ENCODE data around the gene TAS1R3. TPM values are rescaled to one million over a fixed set of nuclear protein-coding genes. Genes with fewer than 3 reads are reported as not detected.
A peak's percentile ranks its signal among the peaks of the same experiment; 100 is the strongest.

The TAS1R3 gene
- total and polyA plus RNA-seq, 2 experiments from 2014 or later = 0.14 TPM; not detected in 1

GRCh38 chr1:1317420-1317819 is 13.7 kb upstream of the TAS1R3 start:
- H3K27ac ChIP-seq (ENCODE audit: low read depth) = 0 out of 2 replicates have a peak overlapping the region, but pooled peaks have one; percentile 55
- no peak overlapping the region for H3K27ac Mint-ChIP-seq
- no peak overlapping the region for H2AFZ ChIP-seq
- peaks cover 61% of the 10 kb centered on the region for H3K36me3 Mint-ChIP-seq (ENCODE audit: low read depth)
- H3K4me1 Mint-ChIP-seq = peaks cover 21% of the 10 kb centered on the region
- no peak overlapping the region for H3K4me3 ChIP-seq
- no peaks in the 10 kb centered on the region for H3K27me3 ChIP-seq (ENCODE audit: insufficient read depth)
- no peak overlapping the region; the same call in 2 of the 3 replicates for H3K4me3 Mint-ChIP-seq
- no peaks in the 10 kb centered on the region for H3K9me2 ChIP-seq (ENCODE audit: insufficient read depth)
- no peak overlapping the region for H3K4me2 ChIP-seq
- H3K9me3 Mint-ChIP-seq = no peaks in the 10 kb centered on the region; the same call in 2 of the 3 replicates
- no peak for ATAC-seq
- no peak for TF ChIP-seq ZNF462 (CRISPR knock-in tag; IDR thresholded peaks at IDR 0.05)
- no peak for TF ChIP-seq POLR2AphosphoS5 (IDR thresholded peaks at IDR 0.05; ENCODE audit: low read depth)
- TF ChIP-seq, protein P1, sequence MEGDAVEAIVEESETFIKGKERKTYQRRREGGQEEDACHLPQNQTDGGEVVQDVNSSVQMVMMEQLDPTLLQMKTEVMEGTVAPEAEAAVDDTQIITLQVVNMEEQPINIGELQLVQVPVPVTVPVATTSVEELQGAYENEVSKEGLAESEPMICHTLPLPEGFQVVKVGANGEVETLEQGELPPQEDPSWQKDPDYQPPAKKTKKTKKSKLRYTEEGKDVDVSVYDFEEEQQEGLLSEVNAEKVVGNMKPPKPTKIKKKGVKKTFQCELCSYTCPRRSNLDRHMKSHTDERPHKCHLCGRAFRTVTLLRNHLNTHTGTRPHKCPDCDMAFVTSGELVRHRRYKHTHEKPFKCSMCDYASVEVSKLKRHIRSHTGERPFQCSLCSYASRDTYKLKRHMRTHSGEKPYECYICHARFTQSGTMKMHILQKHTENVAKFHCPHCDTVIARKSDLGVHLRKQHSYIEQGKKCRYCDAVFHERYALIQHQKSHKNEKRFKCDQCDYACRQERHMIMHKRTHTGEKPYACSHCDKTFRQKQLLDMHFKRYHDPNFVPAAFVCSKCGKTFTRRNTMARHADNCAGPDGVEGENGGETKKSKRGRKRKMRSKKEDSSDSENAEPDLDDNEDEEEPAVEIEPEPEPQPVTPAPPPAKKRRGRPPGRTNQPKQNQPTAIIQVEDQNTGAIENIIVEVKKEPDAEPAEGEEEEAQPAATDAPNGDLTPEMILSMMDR (conservative IDR thresholded peaks at IDR 0.05; ENCODE audit: low read depth in 2 of 2) = no peak
- no peak for TF ChIP-seq EZH2 (IDR thresholded peaks at IDR 0.05; ENCODE audit: low read depth, unreplicated experiment)
- H3F3A ChIP-seq (replicated peaks; ENCODE audit: low read depth) = peaks cover 15% of the 10 kb centered on the region; the same call in 1 of the 2 replicates
- DNase-seq (ENCODE audit: low spot score) = no peak
- H4K20me1 ChIP-seq (replicated peaks; ENCODE audit: insufficient read depth) = peaks cover 25% of the 10 kb centered on the region
- H3K4me1 ChIP-seq (ENCODE audit: insufficient read depth) = peaks cover 7% of the 10 kb centered on the region; the same call in 1 of the 2 replicates
- peaks cover 8% of the 10 kb centered on the region; the same call in 1 of the 2 replicates for H3K36me3 ChIP-seq (ENCODE audit: insufficient read depth)
- H3K79me2 ChIP-seq (replicated peaks; ENCODE audit: insufficient read depth) = peaks cover 59% of the 10 kb centered on the region
- peaks cover 29% of the 10 kb centered on the region for H3K27me3 Mint-ChIP-seq (ENCODE audit: insufficient read depth, low read depth, poor library complexity)
